NCI-H2171 treated with DMSO at 0.1 percent for 48 hours (cell line): Measurements from ENCODE around the gene FARS2.

ENCODE experiments used
- DNase-seq: peaks from one replicate; lab custom pipeline; 2025; lab: John Stamatoyannopoulos, UW

The FARS2 gene

DNA sequence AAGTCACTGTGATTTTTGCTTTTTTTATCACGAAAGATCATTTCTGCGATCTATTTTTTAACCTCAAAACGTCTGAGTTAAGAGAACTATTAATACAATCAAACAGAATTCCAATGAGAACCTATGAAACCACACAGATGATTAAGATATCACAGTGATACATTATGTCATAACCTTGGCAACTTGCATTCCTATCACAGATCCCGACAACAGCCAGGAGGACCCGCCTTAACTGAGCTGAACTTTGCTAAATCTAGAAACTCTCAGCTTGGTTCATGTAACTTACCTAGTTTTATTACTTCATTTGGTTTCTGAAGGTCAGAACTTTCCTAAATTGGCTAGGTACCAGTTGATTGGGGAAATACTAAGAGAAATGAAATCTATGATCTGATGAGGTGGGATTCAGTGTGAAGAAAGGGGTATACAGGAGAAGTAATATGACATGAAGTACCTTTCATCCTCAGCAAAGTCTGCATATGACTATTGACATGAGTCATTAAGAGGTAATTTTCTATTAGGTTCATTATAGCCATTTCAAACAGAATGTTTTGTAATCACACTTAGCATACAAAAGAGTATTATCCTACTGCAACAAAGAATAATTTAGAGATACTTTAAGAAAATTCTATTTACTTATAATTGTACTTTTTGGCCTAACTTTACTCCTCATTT is 11.7 kb upstream of the FARS2 start:
- no peak for DNase-seq

DNA sequence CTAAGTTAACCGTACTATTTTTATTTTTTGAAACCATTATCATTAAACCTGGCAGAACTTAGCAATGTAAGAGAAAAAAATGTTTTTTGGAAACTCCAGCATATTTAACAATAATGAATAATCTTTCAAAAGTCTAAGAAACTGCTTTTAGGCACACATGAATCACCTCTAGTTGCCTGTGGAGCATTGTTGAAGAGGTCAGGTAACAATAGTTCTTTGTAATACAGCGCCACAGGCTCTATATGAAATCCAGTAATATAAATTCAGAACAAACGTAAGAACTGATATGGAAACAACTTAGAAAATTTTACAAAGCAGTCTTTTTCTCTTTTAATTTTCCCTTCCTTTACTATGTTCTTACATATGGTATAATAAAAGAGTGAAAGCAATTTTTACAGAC is 10.9 kb upstream of the FARS2 start:
- no peak for DNase-seq

DNA sequence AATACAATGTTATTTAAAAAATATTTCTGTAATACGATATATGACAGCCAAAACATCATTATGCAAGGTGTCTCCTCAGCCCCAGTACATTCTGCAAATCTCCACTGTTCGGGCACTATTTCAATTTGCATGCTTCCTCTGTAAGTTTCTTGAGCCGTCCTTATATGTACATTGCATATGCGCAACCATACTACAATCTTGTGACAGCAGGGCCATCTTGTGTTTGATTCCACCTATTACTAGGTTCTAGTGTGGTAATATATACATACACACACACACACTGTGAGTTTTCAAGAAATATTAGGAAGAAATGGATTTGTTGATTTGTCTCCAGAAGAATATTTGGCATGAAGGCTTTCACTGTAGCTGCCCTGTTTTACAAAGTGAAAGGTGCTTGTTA is 10.4 kb upstream of the FARS2 start:
- no peak for DNase-seq

DNA sequence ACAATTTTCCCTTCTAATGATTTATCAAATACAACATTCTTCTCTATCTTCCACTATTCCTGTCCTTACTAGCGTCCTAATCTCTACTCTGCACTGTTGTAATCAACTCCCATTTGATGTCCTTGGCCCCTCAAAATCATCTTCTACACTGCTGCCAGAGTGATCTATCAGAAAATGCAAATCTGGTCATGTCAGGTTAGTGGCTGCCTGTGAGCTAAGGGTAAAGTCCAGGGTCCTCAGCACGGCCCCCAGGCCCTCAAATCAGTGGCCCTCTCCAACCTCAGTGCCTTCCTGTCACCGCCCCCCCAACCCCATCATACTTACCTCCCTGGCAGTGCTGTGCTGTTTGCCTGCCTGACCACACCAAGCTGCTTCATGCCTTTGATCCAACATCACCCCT is 4.4 kb upstream of the FARS2 start:
- DNase-seq, result no peak

DNA sequence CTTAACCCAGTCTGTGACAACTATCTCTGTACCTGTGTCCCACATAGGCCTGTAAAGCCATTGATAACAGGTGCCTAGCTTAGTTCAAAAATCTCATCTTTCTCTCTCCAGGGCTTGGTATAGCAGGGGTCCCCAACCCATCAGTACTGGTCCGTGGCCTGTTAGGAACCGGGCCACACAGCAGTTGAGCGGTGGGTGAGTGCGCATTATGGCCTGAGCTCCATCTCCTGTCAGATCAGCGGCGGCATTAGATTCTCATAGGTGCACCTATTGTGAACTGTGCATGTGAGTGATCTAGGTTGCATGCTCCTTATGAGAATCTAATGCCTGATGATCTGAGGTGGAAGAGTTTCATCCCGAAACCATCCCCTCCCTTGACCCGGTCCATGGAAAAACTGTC is 3.9 kb upstream of the FARS2 start:
- DNase-seq, result no peak

DNA sequence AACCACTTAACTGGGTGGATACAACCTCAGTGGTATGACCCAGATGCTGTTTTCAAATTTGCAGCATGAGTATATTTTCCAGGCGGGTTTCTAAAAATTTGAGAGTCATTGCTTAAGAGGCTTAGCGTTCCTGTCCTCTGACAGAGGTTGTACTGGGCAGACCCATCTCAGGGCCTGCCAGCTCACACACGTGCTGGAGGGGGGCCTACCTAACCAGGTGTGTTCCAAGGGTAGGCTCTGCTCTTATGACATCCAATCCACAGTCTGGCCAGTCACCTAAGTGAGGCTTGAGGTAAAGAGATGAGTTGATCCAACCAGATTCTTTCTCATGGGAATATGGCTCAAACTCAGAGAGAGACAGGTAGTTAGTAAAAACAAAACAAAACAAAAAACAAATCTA is 1.9 kb upstream of the FARS2 start:
- DNase-seq, result no peak

DNA sequence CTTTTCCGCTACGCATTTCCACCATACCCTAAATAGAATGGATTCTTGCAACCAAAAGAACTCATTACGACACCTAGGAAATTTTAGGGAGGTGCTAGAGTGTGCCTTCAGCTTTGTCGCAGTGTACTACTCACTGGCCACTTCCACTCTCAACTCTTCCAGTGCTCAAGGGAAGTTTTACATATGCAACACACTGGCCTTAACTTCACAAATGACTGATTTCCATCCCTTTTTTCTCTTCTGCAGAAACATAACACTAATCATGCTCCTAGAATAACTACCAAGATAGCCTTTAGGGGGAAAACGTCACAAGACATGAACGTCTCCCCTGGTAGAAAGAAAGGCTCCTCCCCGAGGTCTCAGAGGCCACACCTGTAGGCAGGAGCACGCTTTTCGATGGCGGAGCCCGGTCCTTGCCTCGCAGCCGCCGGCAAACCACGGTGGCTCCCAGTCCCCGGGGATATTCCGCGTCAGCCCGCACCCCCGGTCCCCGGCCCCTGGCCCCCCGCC is 1.1 kb upstream of the FARS2 start:
- DNase-seq, result peak; percentile 83

DNA sequence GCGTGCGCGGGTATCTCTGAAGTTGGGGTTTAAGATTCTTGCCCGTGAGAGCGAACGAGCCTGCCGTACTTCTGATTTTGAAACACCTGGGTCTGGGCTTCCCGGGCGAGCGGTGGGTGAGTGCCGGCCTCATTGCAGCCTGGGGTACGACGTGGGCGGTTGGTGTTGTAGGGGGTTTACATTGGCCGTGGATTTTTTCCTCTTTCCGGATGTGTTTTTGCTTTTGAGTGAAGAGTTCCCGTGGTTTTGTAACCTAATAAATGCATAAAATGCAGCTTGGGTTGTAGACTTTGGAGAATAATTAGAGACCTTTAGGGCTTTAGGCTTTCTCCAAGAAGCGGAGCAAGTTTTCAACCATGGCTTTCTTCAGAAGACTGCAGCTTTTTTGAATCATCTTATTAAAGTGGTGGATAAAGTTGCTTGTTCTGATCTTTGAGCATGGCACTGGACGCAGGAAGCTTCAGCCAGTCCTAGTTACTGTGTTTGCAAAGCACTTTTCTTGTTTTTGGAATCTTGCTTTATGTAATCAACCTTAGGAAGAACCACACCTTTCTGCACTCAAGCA is 314 bp downstream of the FARS2 start:
- DNase-seq, result no peak

DNA sequence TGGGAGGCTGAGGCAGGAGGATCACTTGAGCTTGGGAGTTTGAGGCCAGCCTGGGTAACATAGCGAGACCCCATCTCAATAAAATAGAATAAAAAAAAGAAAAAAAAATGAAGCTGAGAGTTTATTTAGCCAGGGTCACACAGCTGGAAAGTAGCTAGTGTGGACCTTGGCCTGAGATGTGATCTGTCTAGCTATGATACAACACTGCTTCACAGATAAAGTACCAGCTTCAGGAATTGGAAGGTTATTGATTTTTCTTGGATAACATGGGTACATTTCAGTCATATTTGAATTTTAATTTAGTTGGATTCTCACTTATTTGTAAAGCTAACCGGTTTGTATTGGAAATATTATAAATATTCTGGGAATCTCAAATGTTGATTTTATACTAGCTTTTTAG is 5.1 kb downstream of the FARS2 start:
- no peak for DNase-seq

DNA sequence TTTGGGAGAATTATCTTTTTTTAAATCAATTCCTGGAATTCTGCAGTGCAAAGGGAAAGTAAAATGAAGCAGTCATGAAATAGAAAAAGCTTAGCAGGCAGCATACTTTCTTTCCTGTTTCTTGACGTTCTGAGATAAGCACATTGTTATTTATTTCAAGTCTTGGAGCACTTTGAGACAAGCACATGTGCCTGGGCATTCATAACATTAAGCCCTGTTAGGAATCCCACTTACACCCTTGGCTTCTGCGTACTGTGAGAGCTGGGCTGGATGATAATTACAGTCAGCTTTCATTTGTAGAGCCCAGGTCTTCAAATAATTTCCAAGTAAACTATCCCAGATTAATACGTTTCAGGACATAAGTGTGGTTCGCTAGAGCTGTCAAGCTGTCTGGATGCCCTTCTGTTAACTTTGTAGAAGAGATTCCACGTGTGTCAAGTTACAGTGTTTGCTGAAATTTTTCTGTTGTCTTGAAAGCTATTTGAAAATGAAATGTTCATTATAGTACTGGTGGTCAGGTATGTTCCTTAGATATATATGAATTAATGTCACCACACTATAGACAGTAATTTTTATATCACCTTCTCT is 8.9 kb downstream of the FARS2 start:
- DNase-seq, result no peak

DNA sequence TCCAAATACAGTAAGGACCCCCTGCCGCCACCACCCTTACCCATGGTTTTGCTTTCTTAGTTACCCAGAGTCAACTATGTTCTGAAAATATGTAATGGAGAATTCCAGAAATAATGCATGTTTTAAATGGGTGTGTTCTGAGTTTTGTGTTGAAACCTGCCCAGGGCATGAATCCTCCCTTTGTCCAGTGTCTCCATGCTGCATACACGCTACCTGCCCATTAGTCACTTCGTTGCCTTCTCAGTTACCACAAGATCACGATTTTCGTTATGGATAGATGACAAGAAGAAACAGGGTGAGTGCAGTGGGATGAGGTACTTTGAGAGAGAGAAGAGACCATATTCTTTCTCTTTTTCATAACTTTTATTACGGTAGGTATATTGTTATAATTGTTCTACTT is 10.6 kb downstream of the FARS2 start:
- no peak for DNase-seq

DNA sequence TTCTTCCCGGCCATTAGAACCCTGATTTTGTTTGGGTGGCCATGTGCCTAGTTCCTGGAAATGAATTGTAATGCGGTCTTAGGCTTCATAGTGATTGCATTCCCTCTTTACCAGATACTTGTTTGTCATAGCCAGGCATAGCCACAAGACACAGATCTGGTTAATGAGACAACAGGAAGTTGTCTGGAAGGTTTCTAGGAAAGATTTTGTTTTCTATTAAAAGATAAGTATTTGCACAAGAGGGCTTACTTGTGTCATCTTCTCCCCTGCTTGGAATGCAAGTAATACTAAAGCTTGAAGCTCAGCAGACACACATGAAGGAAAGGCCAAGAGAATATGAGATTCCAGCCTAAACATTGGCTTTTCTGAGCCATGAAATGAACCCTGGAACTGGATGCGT is 12.9 kb downstream of the FARS2 start:
- DNase-seq, result no peak

DNA sequence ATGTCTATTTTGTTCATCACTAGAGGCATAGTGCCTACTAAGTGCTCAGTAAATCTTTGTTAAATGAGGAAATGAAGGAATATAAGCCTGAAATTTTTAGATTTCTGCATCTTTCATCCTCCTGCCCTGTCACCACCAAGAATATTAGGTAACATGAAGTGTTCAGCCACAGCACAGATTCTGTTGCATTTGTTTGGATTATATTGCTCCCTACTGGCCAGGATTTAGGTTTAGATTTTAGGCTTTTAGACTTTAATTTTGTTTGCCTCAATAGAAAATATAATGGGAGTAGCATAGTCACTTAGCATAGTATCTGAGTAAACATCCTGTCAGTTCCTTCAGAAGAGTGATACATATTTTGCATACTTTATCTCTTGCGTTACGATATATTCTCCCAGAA is 14.2 kb downstream of the FARS2 start:
- DNase-seq, result no peak

DNA sequence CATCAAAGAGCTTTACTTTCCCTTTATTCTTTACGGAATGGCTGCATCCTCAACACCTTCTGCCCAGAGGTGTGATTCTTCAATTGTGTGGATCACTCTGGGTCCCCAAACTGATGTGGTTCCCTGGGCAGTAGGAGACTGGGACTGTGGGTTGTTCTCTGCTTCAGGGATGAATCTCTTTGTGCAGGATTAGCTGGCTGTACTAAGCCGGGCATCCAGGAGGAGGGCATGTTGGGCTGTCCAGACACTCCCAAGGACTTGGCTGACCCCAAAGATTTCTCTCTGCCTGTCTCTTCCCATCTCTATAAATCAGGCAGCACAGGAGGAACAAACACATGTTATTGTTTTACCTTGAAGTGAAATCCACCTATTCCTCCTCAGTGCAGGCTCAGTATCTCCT is 15.3 kb downstream of the FARS2 start:
- no peak for DNase-seq

DNA sequence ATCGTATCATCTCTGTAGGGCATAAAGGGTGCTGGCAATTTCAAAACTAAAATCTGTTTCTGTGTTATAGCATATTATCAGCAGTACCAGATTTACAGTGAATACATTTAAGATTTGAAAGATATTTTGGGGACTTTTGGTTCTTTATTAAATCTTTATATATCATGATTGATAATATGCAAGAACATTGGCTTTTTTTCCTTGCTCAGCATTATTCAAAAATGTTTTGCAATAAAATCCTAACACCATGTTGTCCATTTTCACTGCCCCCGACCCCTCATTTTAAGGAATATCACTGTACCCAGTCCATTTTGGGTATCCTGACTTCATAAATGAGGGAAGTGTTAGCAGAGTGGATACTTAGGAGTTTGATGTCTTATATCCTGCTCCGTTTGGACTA is 16.3 kb downstream of the FARS2 start:
- no peak for DNase-seq

DNA sequence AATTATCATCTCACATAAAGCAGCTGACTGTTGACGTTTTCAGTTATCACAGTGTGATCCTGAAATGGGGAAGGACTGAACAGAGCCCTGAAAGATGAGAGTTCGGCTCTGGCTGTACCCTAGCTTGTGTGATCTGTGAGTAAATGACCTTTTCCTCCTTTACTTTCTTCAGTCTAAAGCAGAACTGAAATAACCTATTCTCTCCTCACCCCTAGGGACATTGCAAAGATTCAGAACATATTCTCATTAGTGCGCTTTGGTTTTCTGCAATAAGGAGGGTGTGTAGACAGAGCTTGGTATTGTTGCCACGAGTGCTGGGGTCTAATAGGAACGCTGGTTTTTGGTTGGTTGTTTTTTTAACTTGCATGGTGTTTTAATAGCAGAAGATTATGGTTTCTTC is 16.7 kb downstream of the FARS2 start:
- no peak for DNase-seq

DNA sequence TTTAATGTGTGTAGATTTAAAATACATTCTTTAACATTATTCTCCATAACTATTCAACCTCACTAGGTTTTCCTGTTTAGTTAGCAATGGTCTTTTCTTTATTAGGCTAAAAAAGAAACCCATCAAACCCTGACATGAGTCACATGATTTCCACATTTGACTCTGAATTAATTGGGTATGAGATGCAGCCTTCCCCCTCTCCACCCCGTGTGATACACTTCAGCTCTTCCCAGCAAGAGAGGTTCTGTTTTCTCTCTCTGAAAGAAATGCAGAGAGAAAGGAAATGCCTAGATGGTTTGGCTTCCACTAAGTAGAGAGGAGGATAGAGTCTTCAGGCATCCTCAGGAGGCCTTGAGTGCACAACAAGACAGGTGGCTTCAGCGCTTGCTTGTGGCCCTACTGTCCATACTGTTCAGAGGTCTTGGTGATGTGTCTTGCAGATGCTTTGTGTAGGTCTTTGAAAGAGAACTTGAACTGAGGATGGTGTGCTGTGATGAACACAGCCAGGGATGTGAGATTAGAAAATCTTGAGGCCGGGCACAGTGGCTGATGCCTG is 17.3 kb downstream of the FARS2 start:
- no peak for DNase-seq

DNA sequence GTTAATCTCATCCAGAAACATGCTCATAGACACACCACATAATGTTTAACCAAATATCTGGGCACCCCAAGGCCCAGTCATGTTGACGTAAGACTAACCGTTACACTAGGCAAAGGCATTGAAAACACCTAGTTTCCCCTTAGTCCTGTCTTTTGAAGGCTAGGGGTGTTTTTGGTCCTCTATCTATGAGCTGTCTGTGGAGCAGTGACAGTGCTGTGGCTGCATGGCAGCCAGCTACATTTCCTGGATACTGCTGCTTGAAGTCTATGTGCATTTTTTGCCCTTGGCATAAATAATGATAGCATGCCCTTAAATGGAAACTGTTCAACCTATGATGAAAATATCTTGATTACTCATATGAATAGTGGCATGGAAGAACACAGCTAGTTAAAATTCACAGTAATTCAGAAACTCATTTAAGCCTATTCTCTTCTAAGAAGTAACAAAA is 18.6 kb downstream of the FARS2 start:
- DNase-seq, result no peak

DNA sequence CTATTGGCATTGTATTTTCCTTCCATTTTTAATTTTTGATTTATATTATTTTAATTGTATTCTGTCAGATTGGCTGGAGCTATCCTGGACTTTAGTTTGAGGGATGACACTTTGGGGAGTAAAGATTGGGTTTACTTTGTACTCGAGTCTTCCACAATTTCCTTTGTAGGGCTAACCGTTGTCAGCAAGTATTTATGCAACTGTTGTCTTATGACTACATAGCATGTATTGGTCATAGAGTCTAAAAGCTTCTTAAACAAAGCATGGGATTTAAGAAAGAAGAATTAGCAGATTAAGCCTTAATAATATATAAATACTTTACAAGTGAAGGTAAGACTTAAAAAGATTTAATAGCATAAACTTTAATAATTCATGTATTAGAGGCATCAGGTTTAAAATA is 19.6 kb downstream of the FARS2 start:
- DNase-seq, result no peak

DNA sequence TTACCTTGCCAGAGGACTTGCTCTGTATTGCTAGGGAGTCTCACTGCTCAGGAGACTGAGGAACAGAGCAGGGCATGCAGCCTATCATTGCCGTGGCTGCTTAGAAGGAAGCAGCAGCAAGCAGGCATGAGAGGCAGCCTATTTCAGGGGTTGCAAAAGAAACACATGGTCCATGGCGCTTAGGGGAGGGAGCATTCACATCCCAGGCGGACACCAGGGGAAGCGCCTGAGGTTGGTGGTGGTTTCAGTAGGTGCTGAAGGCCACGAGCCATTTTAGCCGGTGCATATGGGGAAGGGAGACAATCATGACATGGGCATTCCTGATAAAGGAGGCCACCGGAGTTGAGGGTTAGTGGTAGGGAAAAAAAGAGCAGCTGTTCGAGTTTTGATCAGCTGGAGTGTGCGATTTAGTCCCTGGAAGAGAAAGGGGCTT is 20.9 kb downstream of the FARS2 start:
- DNase-seq, result no peak

DNA sequence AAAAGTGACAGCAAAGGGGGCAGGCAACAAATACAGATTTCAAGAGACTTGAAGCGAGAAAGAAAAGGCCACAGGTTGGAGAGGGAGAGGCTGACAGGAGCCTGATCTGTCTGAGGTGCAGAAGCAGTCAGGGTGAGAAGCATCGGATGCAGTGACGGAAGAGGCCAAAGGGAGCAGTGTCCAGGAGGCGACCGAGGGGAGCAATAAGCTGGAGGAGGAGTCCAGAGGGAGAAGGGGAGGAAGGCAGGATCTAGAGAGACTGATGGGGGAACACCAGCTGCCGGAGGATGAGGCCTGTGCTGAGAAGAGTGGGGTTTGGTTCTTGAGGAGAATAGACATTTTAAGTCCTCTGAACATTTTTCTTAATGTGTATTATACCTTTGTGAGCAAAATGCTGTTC is 23.8 kb downstream of the FARS2 start:
- no peak for DNase-seq

DNA sequence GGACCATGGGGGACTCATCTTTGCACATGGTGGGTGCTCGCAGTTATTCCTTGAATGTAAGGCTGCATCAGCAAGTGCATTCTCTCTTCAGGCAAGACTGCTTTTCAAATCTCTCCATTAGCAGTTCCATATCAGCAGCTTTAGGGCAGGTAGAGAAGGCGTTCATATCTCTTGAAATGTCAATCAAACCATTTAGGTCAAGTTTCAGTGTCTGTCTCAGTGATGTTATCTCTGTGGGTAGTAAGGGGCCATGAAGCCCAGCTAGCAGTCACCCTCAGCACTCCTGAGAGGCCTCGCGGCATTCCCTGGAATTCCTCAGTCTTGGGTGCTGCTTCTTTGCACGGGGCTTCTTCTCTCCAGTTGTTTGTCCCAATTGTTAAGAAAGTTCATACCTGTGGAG is 24.2 kb downstream of the FARS2 start:
- no peak for DNase-seq

DNA sequence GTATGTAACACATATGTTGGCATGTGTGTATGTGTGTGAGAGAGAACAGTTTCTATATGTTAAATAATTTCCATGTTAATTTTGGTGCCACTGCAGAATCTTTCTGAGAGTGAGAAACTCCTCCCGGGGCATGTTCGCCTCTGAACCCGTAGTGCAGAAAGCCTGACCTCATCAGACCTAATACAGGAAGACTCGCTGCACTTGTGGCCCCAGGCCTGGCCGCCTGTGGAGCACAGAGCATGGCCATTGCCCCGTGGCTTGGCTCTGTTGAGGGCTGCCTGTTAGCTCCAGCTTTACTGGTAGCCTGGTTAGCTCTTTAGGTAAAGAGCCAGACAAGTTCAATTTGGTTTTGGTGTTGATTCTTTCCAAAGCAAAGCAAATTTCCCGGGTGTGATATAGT is 25.5 kb downstream of the FARS2 start:
- no peak for DNase-seq
